ENCODE results near the gene PGBD5. TPM values are rescaled to one million over a fixed set of nuclear protein-coding genes. Genes with fewer than 3 reads are reported as not detected.

The PGBD5 gene, protein sequence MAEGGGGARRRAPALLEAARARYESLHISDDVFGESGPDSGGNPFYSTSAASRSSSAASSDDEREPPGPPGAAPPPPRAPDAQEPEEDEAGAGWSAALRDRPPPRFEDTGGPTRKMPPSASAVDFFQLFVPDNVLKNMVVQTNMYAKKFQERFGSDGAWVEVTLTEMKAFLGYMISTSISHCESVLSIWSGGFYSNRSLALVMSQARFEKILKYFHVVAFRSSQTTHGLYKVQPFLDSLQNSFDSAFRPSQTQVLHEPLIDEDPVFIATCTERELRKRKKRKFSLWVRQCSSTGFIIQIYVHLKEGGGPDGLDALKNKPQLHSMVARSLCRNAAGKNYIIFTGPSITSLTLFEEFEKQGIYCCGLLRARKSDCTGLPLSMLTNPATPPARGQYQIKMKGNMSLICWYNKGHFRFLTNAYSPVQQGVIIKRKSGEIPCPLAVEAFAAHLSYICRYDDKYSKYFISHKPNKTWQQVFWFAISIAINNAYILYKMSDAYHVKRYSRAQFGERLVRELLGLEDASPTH
- under 0.01 TPM in 1 of 2 replicates, not detected in the other for total RNA-seq

GRCh38 chr1:230426246-230427093 lies at the start of gene PGBD5:
Gene PGBD5, minus strand, starts transcription at chr1:230426332. Its CDS starts 404 bp downstream, at chr1:230425928.

Other genes starting within 250 kb of the PGBD5 start
- gene COG2, start 216.1 kb upstream of the PGBD5 start, total RNA-seq = 17.6 and 23.3 TPM in 2 replicates